HuH-7 (cell line): Measurements from ENCODE around the gene RPUSD4.
"Not testable (repeated sequence)": the region's sequence is repeated elsewhere in the genome, so short reads cannot be mapped to it uniquely, and the experiment has no call there.

ENCODE experiments used
- DNase-seq: peaks from one replicate; pipeline ENCODE4 v3.0.0; 2011; ENCODE audit warnings: low spot score

The RPUSD4 gene, protein sequence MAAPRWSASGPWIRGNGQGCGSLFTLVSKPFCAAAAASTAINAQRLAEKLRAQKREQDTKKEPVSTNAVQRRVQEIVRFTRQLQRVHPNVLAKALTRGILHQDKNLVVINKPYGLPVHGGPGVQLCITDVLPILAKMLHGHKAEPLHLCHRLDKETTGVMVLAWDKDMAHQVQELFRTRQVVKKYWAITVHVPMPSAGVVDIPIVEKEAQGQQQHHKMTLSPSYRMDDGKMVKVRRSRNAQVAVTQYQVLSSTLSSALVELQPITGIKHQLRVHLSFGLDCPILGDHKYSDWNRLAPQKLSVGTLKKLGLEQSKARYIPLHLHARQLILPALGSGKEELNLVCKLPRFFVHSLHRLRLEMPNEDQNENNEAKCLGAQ

DNA sequence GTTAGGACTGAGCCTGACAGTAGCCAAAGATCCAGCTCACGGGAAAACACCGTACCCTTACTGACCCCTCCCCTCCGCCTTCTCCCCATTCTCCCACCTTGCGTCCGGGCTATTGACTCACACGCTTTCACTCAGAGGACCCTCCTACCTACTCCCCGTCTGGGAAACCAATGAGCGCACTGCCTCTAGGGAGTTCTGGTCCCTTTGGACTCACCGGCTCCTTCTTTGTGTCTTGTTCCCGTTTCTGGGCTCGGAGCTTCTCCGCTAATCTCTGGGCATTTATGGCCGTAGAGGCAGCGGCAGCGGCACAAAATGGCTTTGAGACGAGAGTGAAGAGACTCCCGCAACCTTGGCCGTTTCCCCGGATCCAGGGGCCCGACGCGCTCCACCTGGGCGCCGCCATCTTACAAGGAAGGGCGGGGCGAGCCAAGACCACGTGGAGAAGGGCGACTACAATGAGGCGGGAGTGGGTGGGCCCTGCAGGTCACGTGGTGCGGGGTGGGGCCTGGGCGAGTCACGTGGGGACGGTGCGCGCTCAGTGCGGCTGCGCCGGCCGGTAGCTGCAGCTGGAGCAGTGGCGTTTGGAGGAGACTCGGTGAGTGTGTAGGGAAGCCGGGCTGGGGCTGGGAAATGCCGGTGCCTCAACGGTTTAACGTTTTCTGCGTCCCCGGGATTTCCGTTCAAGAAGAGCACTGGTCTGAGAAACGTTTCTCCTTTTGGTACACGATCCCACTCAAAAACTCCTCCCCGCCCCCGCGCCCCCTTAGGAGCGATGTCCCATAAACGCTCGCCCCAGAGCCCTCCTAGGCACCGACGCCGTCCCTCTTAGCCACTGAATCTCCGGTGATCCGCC, at the start of gene RPUSD4, which contains the start of gene FAM118B:
Gene RPUSD4, minus strand, starts transcription at position 415 of the 853 bp plus-strand sequence. Its CDS starts 12 bp downstream, at position 403.
Gene FAM118B, plus strand, starts transcription at position 547 of the 853 bp plus-strand sequence. CDS start 23,220 bp downstream, outside the sequence.
- peak; percentile 95 for DNase-seq

DNA sequence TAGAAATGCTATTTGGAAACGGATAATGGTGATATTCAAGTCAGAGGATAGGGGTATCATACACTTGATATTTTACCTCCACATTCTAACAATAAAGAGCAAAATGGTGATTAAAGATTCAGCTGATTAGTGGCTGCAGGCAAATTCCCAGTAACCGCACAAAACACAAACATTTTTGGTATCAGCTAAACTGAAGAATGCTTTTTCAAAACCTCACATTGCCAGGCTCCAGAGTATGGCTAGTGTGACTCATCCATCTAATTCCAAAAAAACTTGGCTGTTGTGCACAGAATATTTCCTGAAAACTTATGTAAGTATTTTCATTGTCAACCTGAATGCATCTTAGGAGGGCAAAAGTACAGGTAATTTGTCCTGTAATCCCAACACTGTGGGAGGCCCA, 46.3 kb upstream of the RPUSD4 start:
- no peak for DNase-seq

DNA sequence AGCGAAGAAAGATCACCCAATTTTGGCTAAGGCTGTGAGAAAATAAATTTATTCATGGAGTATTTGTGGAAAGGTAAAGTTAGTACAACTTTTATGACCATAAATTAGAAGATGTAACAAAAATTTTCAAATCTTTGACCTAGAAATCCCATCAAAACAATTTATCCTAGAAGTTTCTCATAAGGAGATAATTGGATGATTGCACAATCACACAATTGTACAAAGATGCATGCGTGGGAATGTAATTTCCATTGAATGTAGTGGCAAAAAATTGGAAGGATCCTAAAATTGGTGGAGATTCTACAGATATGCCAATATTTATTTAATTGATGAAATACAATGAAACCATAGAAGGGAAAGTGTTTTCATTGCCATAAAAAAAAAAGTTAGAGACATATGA, 45.7 kb upstream of the RPUSD4 start:
- DNase-seq: no peak

DNA sequence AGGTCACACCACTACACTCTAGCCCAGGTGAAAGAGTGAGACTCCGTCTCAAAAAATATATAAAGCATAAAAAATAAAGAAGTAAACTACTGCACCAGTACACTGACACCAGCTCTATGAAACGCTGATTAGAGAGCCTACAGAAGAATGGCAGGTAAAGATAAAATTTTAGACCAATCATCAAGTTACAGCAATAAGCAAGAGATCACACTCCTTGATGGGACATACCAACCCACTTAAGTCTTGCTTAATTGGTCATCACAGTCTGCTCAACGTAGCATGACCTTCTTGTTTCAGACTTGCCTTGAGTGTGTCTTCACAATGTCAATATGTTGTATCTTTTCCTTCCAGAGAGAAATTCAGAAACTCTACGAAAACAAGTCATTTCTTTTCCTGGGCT, 44.8 kb upstream of the RPUSD4 start:
- no peak for DNase-seq

DNA sequence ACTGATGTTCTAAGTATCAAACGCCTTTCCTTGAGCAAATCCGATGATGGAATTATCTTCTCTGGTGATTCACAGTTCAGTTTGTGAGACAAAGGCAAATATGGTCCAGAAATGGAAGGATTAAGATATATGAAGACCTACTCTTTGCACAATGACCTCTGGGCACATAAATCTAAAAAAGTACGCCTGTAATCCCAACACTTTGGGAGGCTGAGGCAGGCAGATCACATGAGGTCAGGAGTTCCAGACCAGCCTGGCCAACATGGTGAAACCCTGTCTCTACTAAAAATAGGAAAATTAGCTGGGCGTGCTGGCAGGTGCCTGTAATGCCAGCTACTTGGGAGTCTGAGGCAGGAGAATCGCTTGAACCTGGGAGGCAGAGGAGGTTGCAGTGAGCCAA, 44.1 kb upstream of the RPUSD4 start:
- DNase-seq: not testable (repeated sequence)

DNA sequence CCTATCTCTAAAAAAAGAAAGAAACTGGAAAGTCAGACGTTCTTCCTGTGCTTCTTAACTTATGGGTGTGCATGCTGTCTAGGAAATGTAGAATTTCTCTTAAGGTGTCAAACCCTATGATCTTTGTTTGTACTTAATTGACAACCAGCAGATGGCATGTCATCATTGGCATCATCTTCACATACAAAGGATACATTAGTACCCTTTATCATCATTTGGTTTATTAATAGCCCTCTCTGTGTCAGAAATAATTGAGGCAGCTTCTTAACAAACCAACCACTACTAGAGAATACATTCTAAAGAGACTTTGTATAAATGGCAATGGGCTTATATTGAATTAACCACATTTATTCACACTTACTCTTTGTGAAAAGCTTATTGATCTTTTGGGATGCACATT, 43.4 kb upstream of the RPUSD4 start:
- no peak for DNase-seq

GRCh38 chr11:126253265-126253664, 41.8 kb upstream of the RPUSD4 start:
- DNase-seq: no peak

GRCh38 chr11:126246636-126247035, 35.2 kb upstream of the RPUSD4 start:
- no peak for DNase-seq

DNA sequence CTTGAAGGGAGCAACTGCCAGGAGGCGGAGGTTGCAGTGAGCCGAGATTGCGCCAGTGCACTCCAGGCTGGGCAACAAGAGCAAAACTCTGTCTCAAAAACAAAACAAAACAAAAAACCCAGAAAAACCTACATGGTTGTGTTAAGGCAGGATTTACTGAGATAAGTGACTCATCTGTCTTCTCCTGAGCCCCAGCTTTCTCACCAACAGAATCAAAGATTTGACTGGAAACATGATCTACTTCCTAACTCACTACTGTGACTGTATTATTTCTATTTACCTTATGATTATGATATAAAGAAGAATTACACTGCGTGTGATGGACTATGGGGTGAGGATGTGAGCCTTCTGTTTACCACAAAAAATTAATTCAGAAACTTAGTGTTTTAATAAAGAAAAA, 21.9 kb upstream of the RPUSD4 start:
- no peak for DNase-seq

- no peak for DNase-seq
These were observed 21.2 kb upstream of the RPUSD4 start for GRCh38 chr11:126232683-126233082.

- no peak for DNase-seq
These were observed 20.4 kb upstream of the RPUSD4 start for GRCh38 chr11:126231725-126232459.

- no peak for DNase-seq
These were observed 18.5 kb upstream of the RPUSD4 start for GRCh38 chr11:126229858-126230540.

DNA sequence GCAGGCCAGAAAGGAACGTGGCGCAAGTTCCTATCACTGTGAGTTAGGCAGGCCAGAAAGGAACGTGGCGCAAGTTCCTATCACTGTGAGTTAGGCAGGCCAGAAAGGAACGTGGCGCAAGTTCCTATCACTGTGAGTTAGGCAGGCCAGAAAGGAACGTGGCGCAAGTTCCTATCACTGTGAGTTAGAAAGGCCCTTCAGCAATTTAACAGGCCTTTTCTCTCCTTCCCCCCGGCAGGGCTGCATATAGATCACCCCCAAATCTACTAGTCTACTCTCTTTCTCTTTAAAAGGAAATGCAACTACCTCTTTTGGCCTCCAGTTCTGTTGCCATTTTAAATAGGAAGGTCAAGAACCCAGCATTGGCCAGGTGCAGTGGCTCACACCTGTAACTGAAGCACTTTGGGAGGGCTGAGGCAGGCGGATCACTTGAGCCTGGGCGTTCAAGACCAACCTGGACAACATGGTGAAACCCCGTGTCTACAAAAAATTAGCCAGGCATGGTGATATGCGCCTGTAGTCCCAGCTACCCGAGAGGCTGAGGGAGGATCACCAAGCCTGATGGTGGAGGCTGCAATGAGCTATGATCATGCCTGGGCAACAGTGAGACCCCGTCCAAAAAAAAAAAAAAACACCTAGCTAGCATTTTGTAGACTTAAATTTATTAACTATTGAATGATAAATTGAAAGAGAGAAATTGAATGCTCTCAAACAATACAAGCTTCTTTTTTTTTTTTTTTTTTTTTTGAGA, 15.1 kb upstream of the RPUSD4 start:
- DNase-seq: no peak

GRCh38 chr11:126225295-126225665, 13.8 kb upstream of the RPUSD4 start:
- no peak for DNase-seq

DNA sequence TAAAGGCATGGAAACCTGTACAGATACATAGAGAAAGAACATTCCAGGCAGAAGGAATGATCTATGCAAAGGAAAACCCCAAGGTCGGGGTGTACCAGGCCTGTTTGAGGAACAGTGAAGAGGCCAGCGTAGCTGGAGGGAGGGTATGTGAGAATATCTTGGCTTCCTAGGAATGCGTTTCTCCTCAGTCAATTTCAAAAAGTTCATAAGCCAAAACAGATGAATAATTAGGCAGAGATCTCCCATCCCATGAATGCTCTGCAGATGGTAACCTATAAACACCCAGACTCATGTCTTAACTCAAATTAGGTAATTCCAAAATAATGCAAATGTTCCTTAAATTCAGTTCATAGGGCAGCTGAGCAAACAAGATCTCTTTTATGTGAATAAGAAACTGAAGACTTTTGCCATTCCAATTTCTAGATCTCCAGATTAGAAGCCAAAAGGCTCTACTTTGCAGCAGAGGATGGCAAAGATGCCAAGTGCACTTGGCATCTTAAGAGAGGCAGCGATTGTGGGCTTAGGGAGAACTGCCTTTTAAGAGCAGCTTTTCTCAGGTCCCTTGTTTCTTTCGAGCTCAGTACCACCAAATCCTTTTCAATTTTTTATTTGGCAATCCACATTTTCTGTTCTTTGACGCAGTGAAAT, 13.3 kb upstream of the RPUSD4 start:
- DNase-seq: no peak

GRCh38 chr11:126219547-126219946, 8.1 kb upstream of the RPUSD4 start:
- DNase-seq: no peak

- DNase-seq: no peak
These were observed 6.0 kb upstream of the RPUSD4 start for GRCh38 chr11:126217491-126217890.

GRCh38 chr11:126216526-126217305, 5.3 kb upstream of the RPUSD4 start:
- DNase-seq: no peak

DNA sequence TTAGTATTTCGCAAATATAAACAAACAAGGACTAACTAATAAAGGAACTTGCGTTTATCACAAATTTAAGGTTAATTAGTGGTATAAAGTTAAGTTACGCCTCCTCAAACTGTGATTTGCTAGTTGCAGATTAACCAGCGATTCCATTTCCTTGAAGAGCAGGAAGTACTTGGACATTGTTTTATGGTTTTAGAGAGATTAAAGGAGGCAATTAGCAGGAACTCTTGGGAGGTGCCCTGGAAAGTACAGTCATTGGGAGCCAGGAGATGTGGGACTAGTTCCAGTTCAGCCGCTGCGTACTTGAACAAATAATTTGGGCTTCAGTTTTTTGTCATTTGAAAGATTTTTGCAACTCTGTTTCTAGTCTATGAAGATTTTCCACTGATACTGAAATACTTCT, 3.4 kb upstream of the RPUSD4 start:
- DNase-seq: no peak

GRCh38 chr11:126214441-126214840, 3.0 kb upstream of the RPUSD4 start:
- no peak for DNase-seq
